ENCODE measurements around the gene EED. TPM values are rescaled to one million over a fixed set of nuclear protein-coding genes. Genes with fewer than 3 reads are reported as not detected.
A peak's percentile ranks its signal among the peaks of the same experiment; 100 is the strongest.

EED gene
- total RNA-seq (10 to 100 TPM; 16.2 to 29.4 (median 17.4) TPM), polyA plus RNA-seq (10 to 100 TPM; 17.0 to 17.2 TPM)
- long read RNA-seq, donor 1, transcript EED-201 (12 exons, 2,223 nt), result major isoform, 33 of 54 reads
- long read RNA-seq, donor 1, transcript EED-207 (10 exons, 1,745 nt), result minor isoform, 6 of 54 reads
- long read RNA-seq, donor 1, partial matches to known transcripts, result 3 of 54 reads
- long read RNA-seq, donor 1, other reads (novel, unspliced or antisense), result 8 of 54 reads
- long read RNA-seq, donor 2, transcript EED-201 (12 exons, 2,223 nt), result major isoform, 12 of 15 reads
- long read RNA-seq, donor 2, partial matches to known transcripts, result 0 of 15 reads
- long read RNA-seq, donor 2, other reads (novel, unspliced or antisense), result 0 of 15 reads
- long read RNA-seq, donor 3, transcript EED-201 (12 exons, 2,223 nt), result major isoform, 20 of 28 reads
- long read RNA-seq, donor 3, partial matches to known transcripts, result 0 of 28 reads
- long read RNA-seq, donor 3, other reads (novel, unspliced or antisense), result 5 of 28 reads

GRCh38 chr11:86244522-86245368 is at the start of gene EED:
TSS of gene EED (plus strand) at chr11:86244753. CDS start at chr11:86245230, 477 bp downstream.
- Histone ChIP-seq H3K36me3 (no peaks in the 10 kb centered on the region), H3K27me3 (no peaks in the 10 kb centered on the region), H3K4me3 (peak within 1 kb of the TSS; percentile 90), H3K9me3 (no peaks in the 10 kb centered on the region), H3K27ac (peak within 1 kb of the TSS; percentile 69 to 97), H3K4me1 (ENCODE audit: insufficient read depth) (peaks cover 3% of the 10 kb centered on the region)
- peak; percentile 95 to 98 (median 96) for DNase-seq
- TF ChIP-seq CTCF (IDR thresholded peaks at IDR 0.05) (peak in 2 of 3 donors; percentile 17 to 46), EP300 (IDR thresholded peaks at IDR 0.05) (peak; percentile 8), POLR2A (IDR thresholded peaks at IDR 0.05) (peak; percentile 79)
- intact Hi-C loops (cut with DNase I), result no loop called here
- 0% methylated on average over 42 to 64 of the region's 64 CpGs for WGBS, 3 donors

GRCh38 chr11:86194998-86195397 is 49.6 kb upstream of the EED start:
- 94 to 97% (median 96%) methylated on average over 18 of the region's 18 CpGs for WGBS, 3 donors
- Histone ChIP-seq H3K27ac (no peak overlapping the region), H3K27me3 (no peaks in the 10 kb centered on the region), H3K4me1 (ENCODE audit: insufficient read depth) (peaks cover 8% of the 10 kb centered on the region), H3K4me3 (no peak overlapping the region), H3K36me3 (no peaks in the 10 kb centered on the region), H3K9me3 (no peaks in the 10 kb centered on the region)
- no peak for DNase-seq
- intact Hi-C loops (cut with DNase I), result loop anchor here in 2 of 4 donors (10.0 kb wide), 2 partner anchors 150 to 340 kb away; partner anchors contain the start of gene CCDC83 (in 1 of the 2)
- TF ChIP-seq POLR2A (IDR thresholded peaks at IDR 0.05), result no peak
- no peak for TF ChIP-seq CTCF (IDR thresholded peaks at IDR 0.05)
- no peak for TF ChIP-seq EP300 (IDR thresholded peaks at IDR 0.05)

- intact Hi-C loops (cut with DNase I), result loop anchor here in 2 of 4 donors (10.0 kb wide), 2 partner anchors 151 to 341 kb away; partner anchors contain the start of gene CCDC83 (in 1 of the 2)
- TF ChIP-seq CTCF (IDR thresholded peaks at IDR 0.05) (no peak), POLR2A (IDR thresholded peaks at IDR 0.05) (no peak), EP300 (IDR thresholded peaks at IDR 0.05) (no peak)
- 68 to 77% (median 76%) methylated on average over 6 of the region's 6 CpGs for WGBS, 3 donors
- no peak overlapping the region for H3K27ac ChIP-seq
- no peak for DNase-seq
- H3K4me3 ChIP-seq, result no peak overlapping the region
- H3K36me3 ChIP-seq, result no peaks in the 10 kb centered on the region
- H3K9me3 ChIP-seq, result no peaks in the 10 kb centered on the region
- peaks cover 8% of the 10 kb centered on the region for H3K4me1 ChIP-seq (ENCODE audit: insufficient read depth)
- no peaks in the 10 kb centered on the region for H3K27me3 ChIP-seq
Observed at GRCh38 chr11:86196085-86196696, 48.4 kb upstream of the EED start.

- Histone ChIP-seq H3K36me3 (no peaks in the 10 kb centered on the region), H3K27ac (no peak overlapping the region), H3K4me3 (no peak overlapping the region), H3K27me3 (no peaks in the 10 kb centered on the region), H3K9me3 (no peaks in the 10 kb centered on the region), H3K4me1 (ENCODE audit: insufficient read depth) (peaks cover 8% of the 10 kb centered on the region)
- WGBS, 3 donors, result 65 to 66% (median 65%) methylated on average over 3 of the region's 3 CpGs
- no peak for DNase-seq
- no peak for TF ChIP-seq POLR2A (IDR thresholded peaks at IDR 0.05)
- no peak for TF ChIP-seq CTCF (IDR thresholded peaks at IDR 0.05)
- TF ChIP-seq EP300 (IDR thresholded peaks at IDR 0.05), result no peak
- intact Hi-C loops (cut with DNase I), result loop anchor here in 2 of 4 donors (10.0 kb wide), 2 partner anchors 152 to 342 kb away; partner anchors contain the start of gene CCDC83 (in 1 of the 2)
Observed at GRCh38 chr11:86196913-86197312, 47.6 kb upstream of the EED start.
